GM19099 (cell line): Measurements from ENCODE around the gene PRMT3.

ENCODE experiments used
- POLR2A ChIP-seq: IDR thresholded peaks from 3 replicates; pipeline ENCODE4 v1.6.1; 2011; ENCODE audit warnings: low read depth; ENCODE audit not compliant: insufficient read length; ENCODE audit errors: extremely low read depth

PRMT3 gene

GRCh38 chr11:20368438-20368837 is 19.1 kb upstream of the PRMT3 start:
- TF ChIP-seq POLR2A = no peak

- no peak for TF ChIP-seq POLR2A
These were observed 17.7 kb upstream of the PRMT3 start for GRCh38 chr11:20369826-20370225.

GRCh38 chr11:20372081-20372626 is 15.4 kb upstream of the PRMT3 start:
- no peak for TF ChIP-seq POLR2A

- no peak for TF ChIP-seq POLR2A
These were observed 14.4 kb upstream of the PRMT3 start for GRCh38 chr11:20373147-20373546.

- no peak for TF ChIP-seq POLR2A
These were observed 13.8 kb upstream of the PRMT3 start for GRCh38 chr11:20373568-20374209.

- no peak for TF ChIP-seq POLR2A
These were observed 12.7 kb upstream of the PRMT3 start for GRCh38 chr11:20374741-20375300.

GRCh38 chr11:20376162-20376730 is 11.3 kb upstream of the PRMT3 start:
- no peak for TF ChIP-seq POLR2A

- no peak for TF ChIP-seq POLR2A
These were observed 860 bp downstream of the PRMT3 start for GRCh38 chr11:20388096-20389055.

GRCh38 chr11:20397281-20397680 is 9.8 kb downstream of the PRMT3 start:
- no peak for TF ChIP-seq POLR2A

- no peak for TF ChIP-seq POLR2A
These were observed 12.0 kb downstream of the PRMT3 start for GRCh38 chr11:20399498-20399897.

- TF ChIP-seq POLR2A = no peak
These were observed 15.5 kb downstream of the PRMT3 start for GRCh38 chr11:20403059-20403458.

- TF ChIP-seq POLR2A = no peak
These were observed 19.0 kb downstream of the PRMT3 start for GRCh38 chr11:20406484-20406883.

- TF ChIP-seq POLR2A = no peak
These were observed 19.8 kb downstream of the PRMT3 start for GRCh38 chr11:20407344-20407743.

- no peak for TF ChIP-seq POLR2A
These were observed 27.9 kb downstream of the PRMT3 start for GRCh38 chr11:20415432-20415831.

GRCh38 chr11:20417771-20418170 is 30.3 kb downstream of the PRMT3 start:
- no peak for TF ChIP-seq POLR2A
